ENCODE measurements around the gene BLMH.

The BLMH gene

GRCh38 chr17:30274887-30275286 lies 16.9 kb downstream of the BLMH start:
- H3K9me2 ChIP-seq (replicated peaks; ENCODE audit: control insufficient read depth, low read length) = no peaks in the 10 kb centered on the region
- H3K27me3 ChIP-seq (ENCODE audit: control insufficient read depth, low read length) = no peaks in the 10 kb centered on the region
- no peaks in the 10 kb centered on the region for H3K79me2 ChIP-seq (ENCODE audit: control insufficient read depth, low read length)
- no peak overlapping the region for H3K4me2 ChIP-seq (ENCODE audit: low read length)
- H3F3A ChIP-seq (ENCODE audit: control insufficient read depth, insufficient read depth) = no peaks in the 10 kb centered on the region
- H3K4me1 ChIP-seq (ENCODE audit: control insufficient read depth, low read length) = no peaks in the 10 kb centered on the region
- TF ChIP-seq EZH2phosphoT487 (IDR thresholded peaks at IDR 0.05; ENCODE audit: borderline replicate concordance, low read length) = no peak
- no peak for TF ChIP-seq CTCF (IDR thresholded peaks at IDR 0.05; ENCODE audit: low read depth, low read length, poor library complexity, severe bottlenecking)
- H3K4me3 ChIP-seq (ENCODE audit: low read length) = no peak overlapping the region
- H3K27ac ChIP-seq (ENCODE audit: low read depth, low read length) = no peak overlapping the region
- no peaks in the 10 kb centered on the region for H3K9me3 ChIP-seq (ENCODE audit: control insufficient read depth, insufficient read depth, low read length)
- peaks cover 91% of the 10 kb centered on the region for H3K36me3 ChIP-seq (ENCODE audit: control insufficient read depth, low read length)
- H4K20me1 ChIP-seq (ENCODE audit: control insufficient read depth, insufficient read depth, low read depth, low read length) = no peaks in the 10 kb centered on the region

DNA sequence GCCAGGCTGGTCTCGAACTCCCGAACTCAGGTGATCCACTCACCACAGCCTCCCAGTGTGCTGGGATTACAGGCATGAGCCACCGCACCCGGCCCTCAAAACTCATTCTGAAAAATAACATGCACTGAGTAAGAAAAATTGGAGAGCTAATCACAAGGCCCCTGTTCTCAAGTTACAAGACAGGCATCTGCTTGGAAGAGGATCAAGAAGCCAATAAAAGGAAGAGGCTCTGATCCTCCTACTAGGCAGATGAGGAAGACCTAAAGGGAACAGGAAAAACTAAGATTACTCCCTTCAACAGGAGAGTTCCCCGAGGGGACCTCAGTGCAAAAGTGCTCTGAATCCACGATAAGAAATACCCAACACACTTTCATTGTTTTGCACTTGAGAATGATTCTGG lies 18.4 kb downstream of the BLMH start:
- Histone ChIP-seq H3F3A (ENCODE audit: control insufficient read depth, insufficient read depth) (no peaks in the 10 kb centered on the region), H3K4me2 (ENCODE audit: low read length) (no peak overlapping the region), H3K79me2 (ENCODE audit: control insufficient read depth, low read length) (no peaks in the 10 kb centered on the region), H3K36me3 (ENCODE audit: control insufficient read depth, low read length) (peaks cover 84% of the 10 kb centered on the region), H3K4me3 (ENCODE audit: low read length) (no peak overlapping the region), H3K9me3 (ENCODE audit: control insufficient read depth, insufficient read depth, low read length) (no peaks in the 10 kb centered on the region), H3K4me1 (ENCODE audit: control insufficient read depth, low read length) (no peaks in the 10 kb centered on the region), H4K20me1 (ENCODE audit: control insufficient read depth, insufficient read depth, low read depth, low read length) (no peaks in the 10 kb centered on the region), H3K27ac (ENCODE audit: low read depth, low read length) (no peak overlapping the region), H3K9me2 (replicated peaks; ENCODE audit: control insufficient read depth, low read length) (no peaks in the 10 kb centered on the region), H3K27me3 (ENCODE audit: control insufficient read depth, low read length) (no peaks in the 10 kb centered on the region)
- no peak for TF ChIP-seq EZH2phosphoT487 (IDR thresholded peaks at IDR 0.05; ENCODE audit: borderline replicate concordance, low read length)
- TF ChIP-seq CTCF (IDR thresholded peaks at IDR 0.05; ENCODE audit: low read depth, low read length, poor library complexity, severe bottlenecking) = no peak

DNA sequence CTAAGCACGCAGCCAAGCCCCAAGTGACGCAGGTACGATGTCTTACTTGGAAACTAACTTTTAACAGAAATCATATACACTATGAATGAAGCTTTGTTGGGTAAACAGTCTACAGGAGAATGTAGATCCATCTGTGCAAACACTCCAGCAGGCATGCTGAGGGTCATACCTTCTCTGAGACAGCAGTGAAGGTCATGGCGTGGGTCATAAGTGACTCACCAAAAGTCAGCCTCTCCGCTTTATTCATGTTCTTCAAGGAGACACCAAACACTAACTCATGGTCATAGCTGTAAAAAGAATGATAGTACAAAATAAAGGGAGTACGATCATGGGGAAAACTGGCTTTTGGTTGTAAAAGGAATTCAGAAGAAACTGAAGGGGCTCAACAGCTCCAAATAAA lies 20.6 kb downstream of the BLMH start:
- Histone ChIP-seq H3K27me3 (ENCODE audit: control insufficient read depth, low read length) (no peaks in the 10 kb centered on the region), H3K9me3 (ENCODE audit: control insufficient read depth, insufficient read depth, low read length) (no peaks in the 10 kb centered on the region), H3K36me3 (ENCODE audit: control insufficient read depth, low read length) (peaks cover 86% of the 10 kb centered on the region), H3K79me2 (ENCODE audit: control insufficient read depth, low read length) (no peaks in the 10 kb centered on the region), H3F3A (ENCODE audit: control insufficient read depth, insufficient read depth) (no peaks in the 10 kb centered on the region), H3K4me2 (ENCODE audit: low read length) (no peak overlapping the region), H3K4me1 (ENCODE audit: control insufficient read depth, low read length) (no peaks in the 10 kb centered on the region), H4K20me1 (ENCODE audit: control insufficient read depth, insufficient read depth, low read depth, low read length) (no peaks in the 10 kb centered on the region), H3K9me2 (replicated peaks; ENCODE audit: control insufficient read depth, low read length) (no peaks in the 10 kb centered on the region), H3K4me3 (ENCODE audit: low read length) (no peak overlapping the region), H3K27ac (ENCODE audit: low read depth, low read length) (no peak overlapping the region)
- no peak for TF ChIP-seq CTCF (IDR thresholded peaks at IDR 0.05; ENCODE audit: low read depth, low read length, poor library complexity, severe bottlenecking)
- TF ChIP-seq EZH2phosphoT487 (IDR thresholded peaks at IDR 0.05; ENCODE audit: borderline replicate concordance, low read length) = no peak

- H3K4me3 ChIP-seq (ENCODE audit: low read length) = no peak overlapping the region
- no peaks in the 10 kb centered on the region for H3K9me3 ChIP-seq (ENCODE audit: control insufficient read depth, insufficient read depth, low read length)
- H4K20me1 ChIP-seq (ENCODE audit: control insufficient read depth, insufficient read depth, low read depth, low read length) = no peaks in the 10 kb centered on the region
- H3K27me3 ChIP-seq (ENCODE audit: control insufficient read depth, low read length) = no peaks in the 10 kb centered on the region
- H3K9me2 ChIP-seq (replicated peaks; ENCODE audit: control insufficient read depth, low read length) = no peaks in the 10 kb centered on the region
- no peaks in the 10 kb centered on the region for H3F3A ChIP-seq (ENCODE audit: control insufficient read depth, insufficient read depth)
- no peak overlapping the region for H3K27ac ChIP-seq (ENCODE audit: low read depth, low read length)
- peaks cover 88% of the 10 kb centered on the region for H3K36me3 ChIP-seq (ENCODE audit: control insufficient read depth, low read length)
- H3K4me1 ChIP-seq (ENCODE audit: control insufficient read depth, low read length) = no peaks in the 10 kb centered on the region
- H3K79me2 ChIP-seq (ENCODE audit: control insufficient read depth, low read length) = peaks cover 2% of the 10 kb centered on the region; the same call in 1 of the 2 replicates
- TF ChIP-seq EZH2phosphoT487 (IDR thresholded peaks at IDR 0.05; ENCODE audit: borderline replicate concordance, low read length) (no peak), CTCF (IDR thresholded peaks at IDR 0.05; ENCODE audit: low read depth, low read length, poor library complexity, severe bottlenecking) (no peak)
- H3K4me2 ChIP-seq (ENCODE audit: low read length) = no peak overlapping the region
Measured at GRCh38 chr17:30267625-30268024, 24.1 kb downstream of the BLMH start.

All from DOHH2 (cell line).